Endothelial cell of umbilical vein (primary cell): ENCODE data around the gene POLN. TPM values are rescaled to one million over a fixed set of nuclear protein-coding genes. Genes with fewer than 3 reads are reported as not detected.

Experiments used
- BruUV-seq: library from RNA; stranded (reverse); fragments of 400-500 nt; replicated peaks from 2 replicates; lab custom pipeline; 2021; lab: Mats Ljungman, UMichigan
- CTCF ChIA-PET: fragments of 300-600, 350-600 bp; sonication (Branson Sonifier 250); formaldehyde crosslinking; loops from one replicate; lab custom pipeline; 2021; ENCODE audit warnings: antibody characterized with exemption, inconsistent platforms; lab: Charles Lee
- POLR2A ChIA-PET: fragments of 300-600, 350-600 bp; sonication (Branson Sonifier 250); formaldehyde crosslinking; loops from one replicate; lab custom pipeline; 2021; ENCODE audit warnings: antibody characterized with exemption, inconsistent platforms; lab: Charles Lee
- DNase-seq: peaks from one replicate; pipeline ENCODE4 v3.0.0-alpha.2; 2011; ENCODE audit warnings: low read depth, low spot score
- FAIRE-seq: peaks from 2 replicates; lab custom pipeline; 2011; peaks lifted over from hg19 to GRCh38; lab: Jason Lieb, UNC
- H2AFZ ChIP-seq: 2 replicates; pipeline ENCODE4 v1.6.0; 2012; ENCODE audit warnings: low read depth, low read length, control low read depth, inconsistent platforms
- H3K27ac ChIP-seq: 2 replicates; pipeline ENCODE4 v1.5.1; 2011; ENCODE audit warnings: low read depth, mild to moderate bottlenecking, control low read depth, low read length, moderate library complexity; ENCODE audit not compliant: insufficient read depth
- H3K27me3 ChIP-seq, 2 experiments: 2 replicates each; pipeline versions ENCODE4 v1.6.0 to v1.6.1; 2011; ENCODE audit warnings: low read length in 2 of 2, mixed read lengths in 1 of 2; ENCODE audit not compliant: control insufficient read depth in 2 of 2, insufficient read depth in 2 of 2
- H3K36me3 ChIP-seq, 2 experiments: 2 replicates in 1 of 2; 3 replicates in 1 of 2; pipeline ENCODE4 v1.5.1; 2011; ENCODE audit warnings: low read length in 2 of 2, mild to moderate bottlenecking in 1 of 2, moderate library complexity in 1 of 2; ENCODE audit not compliant: control insufficient read depth in 2 of 2, insufficient read depth in 2 of 2; ENCODE audit errors: extremely low read depth in 1 of 2
- H3K4me1 ChIP-seq: 3 replicates; pipeline ENCODE4 v1.5.1; 2011; ENCODE audit warnings: mild to moderate bottlenecking, low read length; ENCODE audit not compliant: control insufficient read depth, insufficient read depth; ENCODE audit errors: extremely low read depth
- H3K4me2 ChIP-seq: 2 replicates; pipeline ENCODE4 v1.6.1; 2011; ENCODE audit warnings: low read length, control low read depth, mixed read lengths; ENCODE audit not compliant: insufficient read depth
- H3K4me3 ChIP-seq, 3 experiments: fragments of 200-600 bp in 1 of 3; sonication (generic), shearing (Covaris generic) in 1 of 3; replicated peaks in 1 of 3; 2 replicates each; pipeline ENCODE4 v1.5.1; 2011 to 2016; ENCODE audit warnings: control low read depth in 3 of 3, low read length in 3 of 3, mild to moderate bottlenecking in 2 of 3, inconsistent platforms in 1 of 3, low read depth in 1 of 3, moderate library complexity in 1 of 3; ENCODE audit not compliant: insufficient read depth in 1 of 3
- H3K79me2 ChIP-seq: 2 replicates; pipeline ENCODE4 v1.6.0; 2012; ENCODE audit warnings: low read length, inconsistent platforms; ENCODE audit not compliant: control insufficient read depth, insufficient read depth
- H3K9ac ChIP-seq: replicated peaks from 2 replicates; pipeline ENCODE3; 2011; ENCODE audit warnings: low read length, control low read depth; ENCODE audit not compliant: insufficient read depth; ENCODE audit errors: extremely low read depth
- H3K9me1 ChIP-seq: replicated peaks from 3 replicates; pipeline ENCODE4 v1.6.0; 2011; ENCODE audit warnings: mild to moderate bottlenecking, low read length; ENCODE audit not compliant: control insufficient read depth, insufficient read depth; ENCODE audit errors: extremely low read depth
- H3K9me3 ChIP-seq: replicated peaks from 2 replicates; pipeline ENCODE4 v1.5.1; 2012; ENCODE audit warnings: low read length, inconsistent platforms; ENCODE audit not compliant: control insufficient read depth, insufficient read depth
- H4K20me1 ChIP-seq: replicated peaks from 2 replicates; pipeline ENCODE3; 2011; ENCODE audit warnings: mild to moderate bottlenecking, low read length; ENCODE audit not compliant: control insufficient read depth, insufficient read depth; ENCODE audit errors: extremely low read depth
- CTCF ChIP-seq, 2 donors: IDR thresholded peaks; 1 replicate in 1 of 2; 2 replicates in 1 of 2; pipeline ENCODE4 v1.5.1; 2011; ENCODE audit warnings: low read length in 2 of 2, mild to moderate bottlenecking in 2 of 2, moderate library complexity in 2 of 2, control low read depth in 1 of 2, inconsistent platforms in 1 of 2, low read depth in 1 of 2; ENCODE audit not compliant: insufficient read depth in 1 of 2; ENCODE audit errors: extremely low read depth in 1 of 2
- EZH2 ChIP-seq: IDR thresholded peaks from 2 replicates; pipeline ENCODE4 v1.6.1; 2012; ENCODE audit warnings: borderline replicate concordance, low read depth, mild to moderate bottlenecking, moderate library complexity, low read length, inconsistent platforms; ENCODE audit not compliant: severe bottlenecking
- FOS ChIP-seq: IDR thresholded peaks from 2 replicates; pipeline ENCODE4 v1.6.1; 2011; ENCODE audit warnings: mild to moderate bottlenecking, low read length, moderate library complexity, borderline replicate concordance; ENCODE audit not compliant: insufficient read depth
- GATA2 ChIP-seq: IDR thresholded peaks from 2 replicates; pipeline ENCODE4 v1.7.0; 2011; ENCODE audit warnings: low read depth, mild to moderate bottlenecking, moderate library complexity, mixed read lengths, low read length; ENCODE audit not compliant: insufficient read length, insufficient read depth
- JUN ChIP-seq: IDR thresholded peaks from 2 replicates; pipeline ENCODE4 v1.6.1; 2011; ENCODE audit warnings: borderline replicate concordance, low read depth; ENCODE audit not compliant: insufficient read length, insufficient read depth
- MAX ChIP-seq: IDR thresholded peaks from 2 replicates; pipeline ENCODE4 v1.6.1; 2011; ENCODE audit not compliant: insufficient read depth, insufficient read length
- MYC ChIP-seq: IDR thresholded peaks from one replicate; pipeline ENCODE4 v1.6.1; 2011; ENCODE audit warnings: mild to moderate bottlenecking, low read depth, low read length
- POLR2A ChIP-seq: IDR thresholded peaks from 2 replicates; pipeline ENCODE4 v1.6.1; 2012; ENCODE audit warnings: low read depth, mild to moderate bottlenecking, control low read depth, low read length
- POLR2AphosphoS5 ChIP-seq: IDR thresholded peaks from 2 replicates; pipeline ENCODE4 v1.6.1; 2012; ENCODE audit warnings: low read depth, mild to moderate bottlenecking, control low read depth, low read length, moderate library complexity; ENCODE audit not compliant: insufficient read depth
- dilution Hi-C: fragments of 300-500 bp; cut with MboI; formaldehyde crosslinking; loops from one replicate; pipeline ENCODE4 v1.15.0; 2019; ENCODE audit warnings: low sequenced_read_pairs; ENCODE audit not compliant: extremely low pct_ligation_motif_present
- intact Hi-C: fragments of 100-400 bp; cut with micrococcal nuclease; formaldehyde crosslinking; loops from one replicate; pipeline ENCODE4 v1.10.0; 2022
- polyA plus RNA-seq, 4 experiments: library from polyadenylated mRNA; depleted of rRNA in 3 of 4; stranded (reverse) in 3 of 4; unstranded in 1 of 4; fragments of >200 nt; gene quantifications; 2 replicates each; pipeline versions ENCODE4 v1.2.1 to v1.2.3, GENCODE V29; 2011 to 2012; ENCODE audit warnings: missing spikeins in 1 of 4
- total RNA-seq: library from RNA; stranded (reverse); gene quantifications from 2 replicates; pipeline ENCODE4 v1.2.3, GENCODE V29; 2021

Gene POLN
- total and polyA plus RNA-seq, 2 donors (not counting 3 experiments of a cell fraction or from before 2014, with no cell fraction given) = 1.3 to 4.2 TPM

- H3K27me3 ChIP-seq = no peaks in the 10 kb centered on the region
- no peaks in the 10 kb centered on the region for H3K9me1 ChIP-seq
- no peak overlapping the region for H3K27ac ChIP-seq
- POLR2A ChIA-PET = no interaction called here
- no peaks in the 10 kb centered on the region for H3K9me3 ChIP-seq
- no peak overlapping the region for H3K9ac ChIP-seq
- no TSS peak for BruUV-seq
- dilution Hi-C loops = no loop called here
- no peaks in the 10 kb centered on the region for H3K79me2 ChIP-seq
- CTCF ChIA-PET = interaction anchor here (1.0 kb wide), 1 partner anchor 10 kb away, joined by 3 read pairs; no protein-coding TSS in a partner anchor
- no peak for DNase-seq
- intact Hi-C loops = no loop called here
- no peak overlapping the region for H3K4me2 ChIP-seq
- H2AFZ ChIP-seq = no peak overlapping the region
- no peaks in the 10 kb centered on the region for H3K4me1 ChIP-seq
- no peak for TF ChIP-seq EZH2
- no peak for TF ChIP-seq FOS
- no peak for TF ChIP-seq MAX
- no peak for TF ChIP-seq POLR2A
- no peak for TF ChIP-seq JUN
- no peak for TF ChIP-seq MYC
- no peak for TF ChIP-seq POLR2AphosphoS5
- no peak for TF ChIP-seq CTCF (IDR thresholded peaks at IDR 0.05; ENCODE audit: extremely low read depth in 1 of 2, insufficient read depth in 1 of 2, low read depth in 1 of 2, low read length in 2 of 2)
- no peak for TF ChIP-seq GATA2
- H3K4me3 ChIP-seq = no peak overlapping the region
- H4K20me1 ChIP-seq = no peaks in the 10 kb centered on the region
- FAIRE-seq = no peak
- no peaks in the 10 kb centered on the region for H3K36me3 ChIP-seq
Observed at GRCh38 chr4:2150076-2150475, 91.8 kb downstream of the POLN start.
